Measurements from ENCODE around the gene KCP.

GRCh38 chr7:128865303-128865702 is 45.2 kb downstream of the KCP start:
- no peak for TF ChIP-seq CTCF (IDR thresholded peaks at IDR 0.05)
- TF ChIP-seq POLR2A (IDR thresholded peaks at IDR 0.05): no peak

All from lower leg skin (tissue), 3 donors.